HG02852 (cell line): ENCODE results near the gene ACOX3.
"Not testable (repeated sequence)": the region's sequence is repeated elsewhere in the genome, so short reads cannot be mapped to it uniquely, and the experiment has no call there.

Experiments used
- ATAC-seq: cut with Tn5 transposase; IDR thresholded peaks from one replicate; pipeline ENCODE4 v1.9.1; 2021; ENCODE audit warnings: mild to moderate bottlenecking, moderate library complexity; ENCODE audit not compliant: unreplicated experiment

The ACOX3 gene

DNA sequence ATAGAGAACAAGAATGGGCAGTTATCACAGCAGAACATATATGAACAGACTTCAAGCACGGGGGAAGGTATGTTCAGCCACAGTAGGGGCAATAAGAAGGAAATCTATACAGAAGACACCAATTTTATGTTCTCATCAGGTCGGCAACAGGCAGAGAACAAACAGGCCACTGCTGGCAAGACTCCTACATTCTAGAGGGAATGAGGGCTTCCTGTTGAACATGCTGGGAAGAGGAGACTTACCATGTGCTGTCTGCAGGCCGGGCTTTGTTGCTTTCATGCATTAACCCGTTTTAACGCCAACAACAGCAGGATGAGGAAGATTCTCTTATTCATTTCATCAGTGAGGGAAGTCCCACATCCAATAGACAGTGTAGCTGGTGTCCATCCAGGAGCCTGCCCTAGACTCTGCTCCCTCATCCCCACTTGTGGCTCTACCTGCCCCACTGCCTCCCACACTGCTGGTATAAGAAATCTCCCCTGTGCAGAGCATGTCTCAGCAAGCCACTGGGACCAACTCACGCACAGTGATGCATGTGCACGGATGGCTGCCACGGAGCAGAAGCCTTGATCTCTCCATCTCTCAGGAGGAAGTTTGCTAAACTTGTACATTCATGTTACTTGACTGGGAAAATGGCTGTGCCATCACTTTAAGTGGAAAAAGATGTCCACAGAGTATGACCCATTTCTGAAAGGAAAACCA lies 84.5 kb downstream of the ACOX3 start:
- no peak for ATAC-seq

DNA sequence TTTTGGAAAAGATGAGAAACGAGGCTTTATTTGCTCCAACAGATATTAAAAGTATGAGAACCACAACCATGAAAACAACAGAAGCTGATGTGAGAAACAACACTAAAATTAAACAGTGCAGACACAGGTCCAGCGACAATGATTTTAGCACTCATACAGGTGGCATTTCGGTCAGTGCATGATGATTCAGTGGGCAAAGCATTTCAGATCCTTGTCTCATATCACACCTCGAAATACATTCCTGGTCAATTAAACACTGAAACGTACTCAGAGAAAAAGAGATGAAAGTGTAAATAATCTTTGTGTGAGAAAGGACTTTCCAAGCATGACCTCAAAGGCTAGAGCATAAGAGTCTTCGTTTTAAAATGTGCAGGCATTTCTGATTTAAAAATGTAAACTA lies 85.2 kb downstream of the ACOX3 start:
- ATAC-seq, result no peak

DNA sequence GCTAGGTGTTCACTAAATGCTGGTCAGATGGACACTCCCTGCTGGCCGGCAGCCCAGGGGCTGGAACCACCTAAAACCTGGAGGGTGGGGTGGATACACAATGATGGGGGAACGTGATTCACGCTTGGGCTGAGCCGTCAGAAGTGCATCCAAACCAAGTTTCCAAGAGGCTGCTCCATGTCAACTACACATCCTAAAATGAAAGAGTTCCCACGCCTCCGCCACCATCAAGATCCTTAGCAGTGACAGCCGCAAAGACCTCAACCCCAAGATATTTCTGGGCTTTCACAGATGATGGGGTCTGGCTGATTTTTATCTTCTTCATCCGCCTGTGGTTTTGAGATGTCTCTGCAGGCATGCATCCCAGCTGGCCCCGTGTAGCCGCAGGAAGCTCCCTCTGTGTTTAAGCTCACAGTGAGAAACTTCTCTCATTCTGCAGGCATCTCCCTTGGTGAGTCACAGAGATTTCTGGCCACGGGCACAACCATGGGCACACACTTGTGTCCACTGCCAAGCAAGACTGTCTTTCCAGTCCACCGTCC lies 86.5 kb downstream of the ACOX3 start:
- no peak for ATAC-seq

GRCh38 chr4:8353158-8353669 lies 87.3 kb downstream of the ACOX3 start:
- no peak for ATAC-seq

DNA sequence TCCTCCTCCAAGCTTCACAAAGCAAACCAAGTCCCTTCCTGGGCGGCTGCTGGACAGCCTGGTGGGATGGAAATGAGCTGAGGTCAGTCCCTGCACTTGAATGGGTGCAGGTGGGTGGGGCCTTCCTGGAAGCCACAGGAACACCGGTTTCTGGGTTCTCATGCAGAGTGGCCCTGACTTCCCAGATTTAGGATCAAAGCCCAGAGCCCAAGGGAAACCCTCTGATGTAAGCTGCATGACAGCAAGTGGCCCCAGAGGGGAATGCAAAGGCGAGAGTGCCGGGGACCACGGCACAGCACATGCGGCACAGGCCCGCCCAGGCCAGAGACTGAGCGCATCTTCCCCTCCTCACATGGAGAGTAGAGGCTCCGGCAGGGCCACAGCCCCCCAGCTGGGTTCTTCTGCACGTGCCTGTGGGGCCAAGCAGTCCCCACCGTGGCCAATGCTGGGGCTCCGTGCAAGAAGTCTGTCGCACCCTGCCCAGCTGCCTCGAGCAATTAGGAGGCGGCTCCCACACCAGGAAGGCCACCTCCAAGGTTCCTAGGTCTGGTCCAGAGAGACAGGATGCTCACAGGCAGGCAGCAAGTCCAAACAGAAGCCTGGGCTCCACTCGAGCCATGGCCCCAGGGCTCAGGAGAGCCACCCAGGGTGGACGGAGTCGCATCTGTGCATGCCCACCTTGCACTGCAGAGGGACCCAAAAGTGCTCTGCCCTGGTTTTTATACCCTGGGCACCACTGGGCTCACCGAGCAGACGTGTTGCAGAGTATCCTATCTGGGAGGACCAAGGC lies 88.0 kb downstream of the ACOX3 start:
- ATAC-seq, result no peak

GRCh38 chr4:8351931-8352367 lies 88.6 kb downstream of the ACOX3 start:
- no peak for ATAC-seq

DNA sequence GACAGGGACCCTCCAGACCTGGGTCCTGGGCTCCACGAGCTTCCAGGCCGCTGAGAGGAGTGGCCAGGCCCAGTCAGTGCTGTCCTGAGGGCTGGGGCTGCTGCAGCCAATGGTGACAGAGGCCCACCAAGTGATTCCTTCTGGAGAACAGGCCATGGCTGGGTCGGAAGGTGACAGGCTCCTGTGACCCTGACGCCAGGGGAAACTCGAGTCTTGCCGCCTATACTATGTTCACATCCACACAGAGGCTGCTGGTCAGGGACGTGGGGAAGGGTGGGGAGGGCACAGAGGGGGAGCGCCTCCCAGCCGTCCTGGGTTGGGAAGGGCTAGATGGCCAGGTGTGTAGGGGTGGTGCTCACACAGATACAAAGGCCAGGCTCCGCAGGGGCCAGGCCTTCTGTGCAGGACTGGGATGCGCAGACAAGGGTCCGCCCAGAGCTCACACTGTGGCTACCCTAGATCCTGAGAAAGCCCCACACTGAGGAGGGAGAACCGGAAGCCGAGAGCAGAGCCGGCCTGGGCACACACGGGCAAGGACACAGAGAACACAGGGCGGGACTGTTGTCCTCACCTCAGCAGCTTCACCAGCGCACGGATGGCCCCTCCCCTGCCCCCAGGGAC lies 89.6 kb downstream of the ACOX3 start:
- no peak for ATAC-seq

- ATAC-seq, result no peak
Measured at GRCh38 chr4:8350352-8350751, 90.2 kb downstream of the ACOX3 start.

- ATAC-seq, result no peak
Measured at GRCh38 chr4:8349664-8350236, 90.8 kb downstream of the ACOX3 start.

DNA sequence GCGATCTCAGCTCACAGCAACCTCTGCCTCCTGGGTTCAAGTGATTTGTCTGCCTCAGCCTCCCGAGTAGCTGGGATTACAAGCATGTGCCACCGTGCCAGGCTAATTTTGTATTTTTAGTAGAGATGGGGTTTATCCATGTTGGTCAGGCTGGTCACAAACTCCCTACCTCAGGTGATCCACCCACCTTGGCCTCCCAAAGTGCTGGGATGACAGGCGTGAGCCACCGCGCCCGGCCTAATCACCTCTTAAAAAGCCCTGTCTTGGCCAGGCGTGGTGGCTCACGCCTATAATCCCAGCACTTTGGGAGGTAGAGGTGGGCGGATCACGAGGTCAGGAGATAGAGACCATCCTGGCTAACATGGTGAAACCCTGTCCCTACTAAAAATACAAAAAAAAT lies 91.3 kb downstream of the ACOX3 start:
- not testable (repeated sequence) for ATAC-seq

DNA sequence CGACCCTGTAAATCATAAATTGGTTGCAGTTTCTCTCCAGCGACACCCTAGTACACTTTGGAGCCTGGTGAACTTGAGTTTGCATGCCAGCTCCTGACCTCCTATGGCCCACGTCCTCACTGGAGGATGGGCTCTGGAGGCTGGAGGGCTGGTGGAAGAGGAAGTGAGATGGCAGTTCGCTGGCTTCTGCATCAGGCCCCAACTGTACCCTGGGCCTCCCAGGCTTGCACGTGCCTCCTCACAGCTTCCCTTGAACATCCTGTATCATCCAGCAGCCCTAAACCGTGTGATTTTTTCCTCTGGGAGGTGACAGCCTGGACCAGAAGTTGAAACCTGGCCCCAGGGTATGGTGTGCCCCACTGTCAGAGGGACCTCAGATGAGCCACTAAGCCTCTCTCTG lies 92.5 kb downstream of the ACOX3 start:
- no peak for ATAC-seq

GRCh38 chr4:8347660-8348059 lies 92.9 kb downstream of the ACOX3 start:
- no peak for ATAC-seq

DNA sequence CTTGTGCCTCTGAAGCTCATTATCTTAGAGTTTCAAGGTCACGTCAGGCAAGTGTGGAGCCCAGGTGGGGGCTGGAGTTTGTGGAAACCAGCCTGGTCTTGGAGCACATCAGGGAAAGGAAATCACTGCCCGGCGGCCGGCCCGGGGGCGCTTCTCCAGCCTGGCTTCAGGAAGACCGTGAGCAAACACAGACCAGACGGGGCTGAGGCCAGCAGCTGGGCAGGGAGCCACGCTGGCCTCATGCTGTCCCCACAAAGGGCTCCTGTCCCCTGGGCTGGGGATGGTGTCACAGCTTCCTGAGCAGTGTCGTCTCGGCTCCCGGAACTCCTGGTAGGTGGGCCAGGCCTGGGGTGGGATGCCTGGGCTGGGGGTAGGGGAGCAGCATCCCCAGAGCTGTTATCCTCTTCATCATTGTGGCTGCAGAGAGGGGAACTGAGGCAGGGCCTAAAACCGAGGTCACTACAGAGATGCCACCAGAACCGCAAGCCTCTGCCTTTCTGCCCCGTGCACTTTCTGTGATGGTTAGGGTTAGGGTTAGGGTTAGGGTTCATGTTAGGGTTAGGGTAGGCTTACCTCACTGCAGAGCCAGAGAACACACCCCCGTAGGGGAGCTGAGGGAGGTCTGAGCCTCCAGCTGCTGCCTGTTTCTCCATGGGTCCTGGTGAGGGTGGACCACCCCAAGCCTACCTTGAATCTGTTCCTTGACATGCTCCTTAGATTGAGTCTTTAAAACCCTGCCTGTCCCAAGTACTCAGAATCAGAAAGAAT lies 93.5 kb downstream of the ACOX3 start:
- no peak for ATAC-seq

DNA sequence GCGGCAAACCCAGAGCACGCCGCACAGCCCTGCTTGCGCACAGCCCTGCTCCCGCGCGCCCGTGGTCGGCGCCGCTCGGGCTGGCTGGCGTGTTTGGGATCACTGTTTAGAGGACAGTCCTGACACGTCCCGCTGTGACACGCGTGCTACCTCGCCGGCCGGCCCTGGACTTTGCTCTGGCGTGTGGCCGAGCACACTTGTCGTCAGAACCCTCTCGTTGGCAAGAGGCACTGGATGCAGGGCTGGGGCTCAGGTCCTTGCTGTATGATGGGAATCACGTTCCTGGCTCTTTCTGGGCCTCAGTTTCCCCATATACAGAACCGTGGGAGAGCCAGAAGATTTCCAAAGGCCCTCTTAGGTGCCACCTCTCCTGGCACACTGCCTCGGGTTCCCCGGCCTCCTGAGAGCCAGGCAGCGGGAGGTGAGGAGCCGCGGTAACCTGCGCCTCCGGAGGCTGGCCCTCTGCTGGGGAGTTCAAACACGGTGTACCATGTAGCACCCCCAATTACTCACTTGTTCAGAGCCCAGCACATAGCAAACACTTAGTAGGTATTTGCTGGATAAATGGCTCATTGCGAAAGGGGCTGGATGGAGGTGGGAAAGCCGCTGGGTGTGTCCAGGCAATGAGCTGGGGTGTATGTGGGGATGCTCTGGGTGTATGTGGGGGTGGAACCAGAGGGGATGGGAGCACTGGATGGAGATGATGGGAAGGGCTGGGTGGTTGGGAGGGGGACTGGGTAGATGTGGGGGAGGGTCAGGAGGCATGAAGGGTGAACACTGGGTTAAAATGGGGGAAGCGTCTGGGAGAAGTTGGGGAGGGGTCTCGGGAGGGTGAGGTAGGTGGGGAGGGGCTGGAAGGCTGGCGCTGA lies 94.3 kb downstream of the ACOX3 start:
- no peak for ATAC-seq

DNA sequence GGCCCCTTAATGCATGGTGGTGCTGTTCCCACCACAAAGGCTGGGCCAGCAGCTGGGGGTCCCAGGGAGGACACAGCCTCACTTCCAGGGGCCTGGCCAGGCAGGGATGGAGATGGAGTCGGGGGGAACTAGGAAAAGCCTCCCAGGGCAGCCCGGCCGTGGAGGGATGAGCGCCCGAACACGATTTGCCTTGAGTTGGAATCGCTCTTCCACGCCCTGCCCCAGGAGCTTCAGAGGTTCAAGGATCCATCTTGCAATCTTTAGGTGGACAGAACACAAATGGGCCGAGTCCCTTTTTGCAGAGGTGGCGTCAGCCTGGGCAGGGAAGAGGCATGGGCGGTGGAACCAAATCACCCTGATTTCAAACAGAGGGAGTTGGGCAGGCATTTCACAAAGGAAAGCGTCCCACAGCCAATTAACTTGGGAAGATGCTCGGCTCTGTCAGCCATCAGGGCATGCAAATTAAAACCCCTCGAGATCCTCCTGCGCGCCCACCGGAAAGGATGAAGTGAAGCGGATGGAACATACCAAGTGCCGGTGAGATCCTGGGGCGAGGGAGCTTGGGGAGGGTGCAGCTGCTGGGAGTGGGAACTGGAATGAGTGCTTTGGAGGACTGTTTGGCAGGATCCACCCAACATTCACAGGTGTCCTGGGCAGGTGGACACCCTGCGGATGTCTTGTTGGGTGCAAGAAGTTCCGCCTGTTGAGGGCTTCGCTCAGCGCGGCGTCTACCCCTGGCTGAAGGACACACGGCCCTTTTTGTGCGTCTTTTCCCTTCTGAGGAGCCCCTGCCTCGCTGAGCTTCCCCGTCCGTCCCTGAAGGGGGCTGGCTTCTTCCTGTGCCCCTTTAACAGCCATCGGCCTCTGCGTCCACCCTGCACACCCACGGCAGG lies 95.2 kb downstream of the ACOX3 start:
- no peak for ATAC-seq

DNA sequence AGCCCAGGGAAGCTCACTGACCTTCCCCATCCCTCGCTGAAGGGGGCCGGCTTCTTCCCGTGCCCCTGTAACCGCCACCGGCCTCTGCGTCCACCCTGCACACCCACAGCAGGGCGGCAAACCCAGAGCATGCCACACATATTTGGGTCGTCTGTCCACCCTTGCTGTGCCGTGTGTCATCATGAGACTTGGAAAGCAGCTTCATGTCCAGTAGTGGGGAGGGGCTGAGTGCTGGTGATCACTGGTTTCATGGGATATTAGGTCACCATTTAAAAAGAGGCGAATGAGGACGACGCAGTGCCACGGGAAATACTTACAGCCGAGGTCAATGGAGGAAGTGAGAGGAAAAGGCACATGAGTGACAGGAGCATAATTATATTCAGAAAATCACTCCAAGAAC lies 96.1 kb downstream of the ACOX3 start:
- ATAC-seq, result no peak

DNA sequence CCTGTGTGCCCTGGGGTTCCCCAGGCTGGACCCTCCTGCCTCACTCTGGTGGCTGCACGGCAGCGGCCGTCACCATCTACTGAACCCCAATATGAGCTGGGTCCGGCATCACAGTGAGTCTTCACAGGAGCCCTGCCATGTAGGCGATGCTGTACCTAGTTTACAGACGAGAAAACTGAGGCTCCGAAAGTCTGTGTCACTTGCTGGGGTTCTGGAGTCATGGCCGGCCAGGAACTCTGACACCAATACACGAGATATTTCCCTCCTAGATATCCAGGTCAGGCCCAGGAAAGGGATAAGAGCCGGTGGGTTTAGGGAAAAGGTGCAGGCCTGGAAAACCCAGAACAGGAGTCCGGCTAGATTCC lies 96.6 kb downstream of the ACOX3 start:
- ATAC-seq, result no peak

- ATAC-seq, result no peak
Measured at GRCh38 chr4:8343262-8343966, 97.1 kb downstream of the ACOX3 start.
